Renal pelvis (tissue), 4 donors: ENCODE data around the gene GPR146. TPM values are rescaled to one million over a fixed set of nuclear protein-coding genes. Genes with fewer than 3 reads are reported as not detected.

Experiments
- DNase-seq: peaks from one replicate; pipeline ENCODE4 v3.0.0-alpha.2; 2013
- polyA plus RNA-seq, 3 donors: library from polyadenylated mRNA; unstranded; fragments of 120-200 nt; gene quantifications; one replicate each; pipeline ENCODE4 v1.2.1, GENCODE V29; 2013; ENCODE audit not compliant: insufficient read length in 3 of 3

GPR146 gene
- polyA plus RNA-seq, 3 donors: 3.7 to 4.8 (median 4.7) TPM

- DNase-seq: no peak
Measured at GRCh38 chr7:1041551-1042491, 2.5 kb upstream of the GPR146 start.

DNA sequence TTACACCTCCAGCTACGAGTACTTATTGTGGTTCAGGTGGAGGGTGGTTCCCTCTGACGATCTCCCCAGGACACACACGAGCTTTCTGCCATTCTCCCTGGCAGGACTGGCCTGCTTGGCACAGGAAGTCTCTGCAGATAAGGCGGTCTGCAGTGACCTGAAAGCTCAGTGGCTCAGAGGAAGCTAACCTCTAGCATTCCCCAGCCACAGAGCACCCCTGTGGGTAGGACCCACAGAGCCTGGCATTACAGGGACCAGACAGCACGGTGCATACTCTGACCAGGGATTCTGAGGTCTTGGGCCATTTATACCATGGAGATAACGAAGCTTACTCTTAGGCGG, 1.9 kb upstream of the GPR146 start:
- no peak for DNase-seq

GRCh38 chr7:1043552-1044188, 676 bp upstream of the GPR146 start:
- no peak for DNase-seq

GRCh38 chr7:1045069-1046063, 1.0 kb downstream of the GPR146 start:
- DNase-seq: no peak

DNA sequence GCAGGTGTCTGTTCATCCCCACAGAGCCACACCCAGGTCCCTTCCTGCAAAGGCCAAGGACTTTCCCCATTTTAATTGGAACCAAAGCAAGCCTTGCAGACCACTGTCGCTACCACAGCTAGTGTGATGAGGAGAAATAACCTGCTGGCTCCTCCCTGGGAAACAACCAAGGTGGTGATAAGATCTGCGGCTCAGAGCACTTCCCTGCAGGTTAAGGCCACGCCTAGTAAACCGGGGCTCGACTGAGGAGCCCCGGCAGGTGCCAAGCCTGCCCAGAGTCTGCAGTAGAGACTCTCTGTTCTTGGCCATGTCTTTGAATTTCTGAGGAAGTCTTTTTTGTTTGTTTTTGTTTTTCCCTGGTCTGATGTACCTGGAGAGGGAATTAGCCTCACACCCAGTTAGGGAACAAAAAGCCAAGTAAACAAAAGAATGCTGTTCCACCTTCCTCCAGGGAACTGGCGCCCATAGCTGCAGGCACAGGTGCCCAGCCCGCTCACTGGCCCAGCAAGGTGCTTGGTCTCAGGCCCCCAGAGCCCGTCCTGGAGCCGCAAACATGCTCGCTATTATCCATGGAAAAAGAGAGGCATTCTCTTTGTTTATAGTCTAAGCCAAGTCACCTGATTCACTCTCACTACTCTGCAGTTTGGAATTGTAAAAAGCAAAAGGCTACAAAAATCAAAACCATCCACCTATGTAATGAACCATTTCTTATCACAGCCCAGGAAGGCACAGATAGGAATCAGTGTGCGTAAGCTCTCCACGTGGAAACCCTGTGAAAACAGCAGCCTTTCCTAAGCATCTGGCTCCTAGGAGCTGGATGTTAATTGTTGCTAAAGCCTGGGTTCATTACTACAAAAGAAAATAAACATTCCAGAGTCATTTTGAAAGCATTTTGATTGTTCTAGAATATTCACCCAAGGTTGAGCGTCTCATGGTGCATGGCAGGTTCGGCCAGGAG, 2.7 kb downstream of the GPR146 start:
- no peak for DNase-seq

GRCh38 chr7:1049006-1049741, 4.8 kb downstream of the GPR146 start:
- DNase-seq: no peak

DNA sequence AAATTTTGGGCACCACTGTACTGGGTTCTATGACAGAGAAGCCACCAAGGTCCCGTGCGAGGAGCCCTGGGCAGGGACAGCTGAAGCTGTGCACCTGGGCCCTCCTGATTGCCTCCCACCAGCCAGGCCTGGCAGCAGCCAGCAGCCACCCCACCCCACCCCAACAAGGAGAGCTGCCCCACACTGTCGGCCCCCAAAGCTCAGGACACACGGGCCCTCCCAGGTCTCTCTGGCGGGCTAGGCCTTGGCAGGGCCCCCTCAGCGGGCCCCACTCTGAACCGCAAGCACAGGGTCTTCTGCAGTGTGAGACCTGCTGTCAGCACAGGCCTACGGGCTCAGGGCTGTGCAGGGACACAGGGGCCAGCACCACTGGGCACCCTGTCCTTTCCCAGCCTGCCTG, 5.5 kb downstream of the GPR146 start:
- DNase-seq: no peak

DNA sequence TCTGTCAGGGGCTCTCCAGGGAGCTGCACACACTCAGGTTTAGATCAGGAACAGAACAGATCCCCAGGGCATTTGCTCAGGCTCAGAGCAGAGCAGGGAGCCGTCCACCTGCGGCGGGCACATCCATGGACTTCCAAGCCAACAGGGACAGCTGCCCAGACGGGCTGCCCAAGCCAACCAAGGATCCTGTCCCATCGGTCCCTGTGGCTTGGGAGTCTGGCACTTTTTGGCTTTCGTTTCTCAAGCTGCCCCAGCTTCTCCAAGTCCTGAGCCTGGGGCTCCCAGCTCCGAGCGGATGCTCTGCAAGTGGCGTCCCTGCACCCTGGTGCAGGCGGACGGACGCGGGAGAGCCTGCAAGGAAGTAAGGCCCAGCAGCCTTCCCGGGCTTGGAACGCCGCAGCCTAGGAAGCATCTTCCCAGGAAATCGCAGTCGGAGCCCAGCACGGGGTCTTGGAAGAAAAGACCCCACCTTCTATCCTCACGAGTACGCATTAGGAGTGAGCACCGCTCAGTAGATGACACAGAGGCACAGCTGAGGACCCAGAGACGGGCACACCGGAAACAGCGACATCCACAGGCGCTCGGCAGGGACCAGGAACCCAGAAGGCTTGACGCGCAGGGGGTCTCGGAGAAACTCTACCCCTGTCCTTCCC, 6.0 kb downstream of the GPR146 start:
- no peak for DNase-seq

DNA sequence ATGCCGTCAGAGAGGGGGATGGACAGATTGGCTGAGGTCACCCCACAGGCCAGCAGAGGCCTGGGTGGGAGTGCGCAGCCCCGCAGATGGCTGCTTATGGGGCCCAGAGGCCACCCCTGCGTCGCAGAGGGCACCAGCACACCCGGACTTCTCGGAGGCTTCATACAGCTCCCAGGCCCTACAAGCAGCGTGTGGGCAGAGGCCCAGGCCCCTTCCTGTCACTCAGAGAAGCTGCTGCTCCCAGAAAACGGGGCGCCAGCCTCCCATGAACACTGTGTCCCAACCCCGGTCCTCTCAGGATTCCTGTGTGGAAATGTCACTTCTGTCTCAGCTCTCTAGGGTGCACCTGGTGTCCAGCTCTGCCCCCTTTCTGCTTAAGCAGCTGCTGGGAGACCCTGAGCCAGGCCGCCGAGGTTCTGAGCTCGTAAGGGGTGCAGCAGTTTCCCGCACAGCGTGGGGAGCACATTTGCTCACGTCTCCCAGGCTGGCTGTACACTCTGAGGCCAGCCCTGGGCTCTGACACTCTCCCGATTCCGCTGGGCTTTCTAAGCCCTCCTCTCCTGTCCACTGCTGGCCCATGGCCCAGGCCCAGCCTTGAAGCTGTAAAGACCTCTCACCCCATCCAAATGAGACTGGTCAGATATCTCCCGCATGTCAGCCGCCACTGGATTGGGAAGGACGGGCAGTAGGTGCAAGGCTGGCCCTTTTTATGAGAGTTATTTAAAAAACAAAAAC, 6.8 kb downstream of the GPR146 start:
- DNase-seq: no peak

GRCh38 chr7:1052031-1052818, 7.9 kb downstream of the GPR146 start:
- DNase-seq: no peak

DNA sequence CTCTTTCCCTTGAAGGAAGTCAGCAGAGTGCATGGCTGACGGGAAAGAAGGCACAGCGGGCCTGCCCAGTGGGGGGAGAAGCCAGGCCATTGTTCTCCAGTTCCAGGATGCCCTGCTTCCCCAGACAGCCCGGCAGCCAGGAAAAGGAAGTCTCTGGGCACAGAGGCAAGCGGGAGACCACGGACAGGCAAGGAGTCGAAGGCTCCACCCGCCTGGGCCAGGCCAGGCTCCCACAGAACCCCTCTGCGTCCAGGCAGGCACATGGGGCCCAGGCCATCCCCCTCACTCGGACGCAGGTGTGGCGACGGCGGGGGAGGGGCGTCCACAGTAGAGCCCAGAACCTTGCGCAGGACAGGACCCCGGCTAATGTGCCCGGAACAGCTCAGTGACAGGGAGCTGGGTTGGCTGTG, 8.7 kb downstream of the GPR146 start:
- no peak for DNase-seq

DNA sequence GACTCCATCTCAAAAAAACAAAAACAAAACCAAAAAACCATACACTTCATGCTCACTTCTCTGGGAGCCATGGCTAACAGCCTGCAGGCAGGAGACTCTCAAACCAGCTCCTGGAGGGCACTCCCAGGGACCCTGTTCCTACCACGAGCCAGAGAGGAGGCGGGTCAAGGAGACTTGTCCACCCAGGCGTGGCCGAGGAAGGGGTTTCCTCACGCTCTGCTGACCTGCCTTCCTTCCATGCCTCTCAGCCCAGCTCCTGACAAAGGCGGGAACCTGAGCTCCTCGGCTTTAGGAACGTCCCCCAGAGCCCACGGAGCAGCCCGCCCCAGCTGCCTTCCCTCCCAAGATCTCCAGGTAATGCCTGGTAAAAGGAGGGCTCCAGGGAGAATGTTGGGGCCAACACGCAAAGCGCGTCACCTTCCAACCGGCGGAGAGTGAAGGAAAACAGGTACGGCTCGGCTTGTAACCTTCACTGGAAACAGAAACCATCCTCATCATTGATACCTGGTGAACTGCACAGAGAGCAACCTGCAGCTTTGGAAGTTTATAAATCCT, 9.5 kb downstream of the GPR146 start:
- peak; percentile 57 for DNase-seq

DNA sequence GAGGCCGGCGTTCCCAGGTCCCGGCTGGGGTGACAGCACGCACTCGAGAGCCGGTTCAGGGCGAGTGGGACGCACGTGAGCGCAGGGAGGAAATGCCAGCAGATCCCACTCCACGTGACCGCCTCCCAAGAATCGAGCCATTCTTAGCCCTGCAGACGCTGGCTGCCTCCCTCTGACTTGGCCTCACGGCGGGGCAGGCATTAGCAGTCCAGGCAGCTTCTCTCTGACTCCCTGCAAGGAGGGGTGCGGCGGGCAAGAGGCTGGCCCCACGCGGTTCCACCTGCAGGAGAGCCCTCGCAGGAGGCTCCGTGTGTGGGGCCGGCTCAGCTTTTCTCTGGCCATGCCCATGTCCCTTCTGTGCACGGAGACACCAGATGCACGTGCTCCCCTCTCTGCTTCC, 10.1 kb downstream of the GPR146 start:
- DNase-seq: no peak

DNA sequence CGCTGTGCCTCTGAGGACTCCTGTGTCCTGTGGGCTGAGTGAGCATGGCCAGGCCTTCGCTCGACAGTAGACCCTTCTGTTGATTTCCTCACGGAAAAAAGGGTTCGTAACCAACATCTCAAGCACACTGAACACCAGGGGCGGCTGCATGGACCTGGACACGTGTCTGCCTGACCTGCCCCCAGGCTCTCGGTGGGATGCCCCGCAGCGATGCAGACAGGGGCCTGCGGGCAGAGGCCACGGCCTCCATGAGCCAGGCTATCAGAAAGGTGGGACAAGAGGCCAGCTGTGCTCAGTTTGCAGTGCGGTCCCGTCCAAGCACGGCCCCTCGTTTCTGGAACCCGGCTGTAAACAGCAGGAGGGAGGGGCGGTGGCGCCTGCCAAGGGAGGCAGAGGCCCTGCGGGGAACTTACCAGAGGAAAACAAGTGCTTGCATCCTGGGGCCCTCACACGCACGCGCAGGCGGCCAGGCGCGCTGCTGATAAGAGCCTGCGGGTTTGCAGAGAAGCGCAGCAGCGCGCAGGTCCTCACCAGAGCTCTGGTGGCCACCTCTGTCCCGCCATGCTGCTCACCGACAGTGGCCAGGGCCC, 10.6 kb downstream of the GPR146 start:
- DNase-seq: no peak

GRCh38 chr7:1055491-1055955, 11.2 kb downstream of the GPR146 start:
- DNase-seq: no peak

DNA sequence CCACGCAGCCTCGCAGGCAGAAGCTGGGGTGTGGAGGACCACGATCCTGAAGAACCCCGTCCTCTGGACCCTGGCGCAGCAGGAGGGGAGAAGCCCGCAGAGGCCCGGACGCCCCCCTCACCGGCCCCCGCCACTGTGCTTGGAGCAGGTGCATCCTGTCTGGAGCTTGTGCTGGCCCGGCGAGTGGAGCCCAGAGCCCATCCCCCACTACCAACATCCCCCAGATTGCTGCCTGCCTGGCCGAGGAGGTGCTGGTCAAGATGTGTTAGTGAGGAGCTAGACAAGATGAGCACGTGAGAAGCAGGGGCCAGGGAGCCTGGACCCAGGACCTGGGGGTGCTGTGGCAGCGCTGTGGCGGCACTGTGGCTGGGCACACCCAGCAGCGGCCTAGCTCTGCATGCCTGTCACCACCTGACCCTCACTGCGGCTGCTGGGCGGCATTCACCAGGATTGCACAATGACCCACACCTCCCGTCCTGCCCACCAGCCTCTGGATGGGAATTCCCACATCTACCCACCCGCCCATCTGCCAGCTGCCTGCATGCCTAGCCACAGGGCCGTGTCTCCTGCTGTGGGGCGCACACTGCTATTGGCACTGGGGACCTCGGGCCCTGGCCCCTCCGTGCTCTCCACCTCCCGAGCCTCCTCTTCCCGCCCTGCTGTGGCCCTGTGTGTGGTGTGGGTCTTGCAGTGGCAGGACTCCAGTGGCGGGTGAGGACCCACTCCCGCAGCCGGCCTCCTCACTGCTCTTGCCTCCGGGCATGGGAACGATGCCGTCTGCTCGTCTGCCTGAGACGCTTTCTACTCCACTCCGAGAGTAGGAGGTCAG, 11.8 kb downstream of the GPR146 start:
- no peak for DNase-seq
